GM12874 (cell line): ENCODE results near the gene PIP4K2A.

Source experiments
- CTCF ChIP-seq: IDR thresholded peaks from 2 replicates; pipeline ENCODE4 v1.5.1; 2011; ENCODE audit warnings: low read depth, mild to moderate bottlenecking, control low read depth, low read length, moderate library complexity; ENCODE audit not compliant: insufficient read depth

Gene PIP4K2A

GRCh38 chr10:22750131-22750530, 35.8 kb upstream of the PIP4K2A start:
- no peak for TF ChIP-seq CTCF

DNA sequence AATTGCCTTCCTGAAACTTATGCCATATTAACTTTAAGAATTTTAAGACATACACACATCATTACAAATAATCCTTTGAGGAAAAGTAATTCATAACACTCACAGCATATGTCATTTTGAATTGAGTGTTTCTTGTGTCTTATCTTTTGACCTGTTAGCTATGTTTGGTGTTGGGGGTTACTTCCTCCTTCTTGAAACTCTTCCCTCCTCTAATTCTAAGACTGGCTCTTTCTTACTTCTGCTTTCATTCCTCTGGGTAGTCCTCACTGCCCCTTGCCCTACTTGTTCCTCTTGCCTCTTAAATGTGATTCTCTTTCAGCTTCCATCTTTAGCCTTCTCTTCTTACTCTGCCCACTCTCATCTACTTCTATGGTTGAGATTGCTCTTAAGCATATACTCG, 28.3 kb upstream of the PIP4K2A start:
- TF ChIP-seq CTCF = no peak

DNA sequence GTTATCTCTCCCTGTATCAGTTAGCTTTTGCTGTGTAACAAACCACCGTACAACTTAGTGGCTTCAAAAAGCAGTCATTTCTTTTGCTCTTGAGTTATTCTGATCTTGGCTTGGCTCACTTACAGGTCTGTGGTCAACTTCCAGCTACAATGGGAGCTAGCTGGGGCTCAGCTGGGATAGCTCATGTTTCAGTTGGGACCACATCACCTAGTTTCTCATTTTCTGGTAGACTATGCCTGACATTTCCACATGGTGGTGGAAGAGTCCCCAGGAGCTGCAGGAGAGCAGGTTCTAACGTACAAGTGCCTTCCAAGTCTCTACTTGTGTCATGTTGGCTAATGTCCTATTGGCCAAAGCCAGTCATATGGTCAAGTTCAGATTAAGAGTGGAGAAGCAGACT, 25.8 kb upstream of the PIP4K2A start:
- no peak for TF ChIP-seq CTCF

DNA sequence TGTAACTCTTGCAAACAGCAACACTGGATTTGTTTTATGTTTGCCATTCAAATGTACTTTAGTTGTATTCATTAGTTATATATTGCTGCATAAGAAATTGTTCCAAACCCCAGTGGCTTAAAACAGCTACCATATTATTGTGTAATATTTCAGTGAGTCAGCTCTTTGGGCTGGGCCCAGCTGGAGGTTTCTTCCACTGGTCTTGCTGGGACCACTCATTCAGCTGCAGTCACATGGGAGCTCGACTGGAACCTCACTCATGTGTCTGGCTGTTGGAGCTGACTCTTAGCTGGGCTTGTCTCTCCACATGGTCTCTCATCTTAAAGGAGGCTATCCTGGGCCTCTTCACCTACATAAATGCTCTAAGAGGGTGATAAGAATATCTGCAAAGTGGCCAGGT, 23.2 kb upstream of the PIP4K2A start:
- TF ChIP-seq CTCF = no peak

DNA sequence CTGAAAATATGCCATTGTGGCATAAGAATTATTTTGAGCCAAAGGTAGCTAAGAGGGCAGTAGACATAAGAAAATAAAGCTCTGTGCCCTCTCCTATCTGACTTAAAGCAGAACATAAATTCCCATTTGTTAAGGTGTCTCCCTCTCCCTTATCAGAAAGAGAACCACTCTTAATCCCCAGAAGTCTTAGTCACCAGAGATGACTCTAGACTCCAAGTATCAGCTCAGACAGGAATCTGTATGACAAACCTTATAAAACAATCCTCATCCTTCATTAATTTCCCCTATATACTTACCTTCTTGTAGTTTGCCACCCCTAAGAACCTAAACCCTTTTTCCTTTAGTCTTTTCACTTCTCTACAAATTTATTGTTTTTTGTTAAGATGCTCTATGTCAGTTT, 21.8 kb upstream of the PIP4K2A start:
- TF ChIP-seq CTCF = no peak

DNA sequence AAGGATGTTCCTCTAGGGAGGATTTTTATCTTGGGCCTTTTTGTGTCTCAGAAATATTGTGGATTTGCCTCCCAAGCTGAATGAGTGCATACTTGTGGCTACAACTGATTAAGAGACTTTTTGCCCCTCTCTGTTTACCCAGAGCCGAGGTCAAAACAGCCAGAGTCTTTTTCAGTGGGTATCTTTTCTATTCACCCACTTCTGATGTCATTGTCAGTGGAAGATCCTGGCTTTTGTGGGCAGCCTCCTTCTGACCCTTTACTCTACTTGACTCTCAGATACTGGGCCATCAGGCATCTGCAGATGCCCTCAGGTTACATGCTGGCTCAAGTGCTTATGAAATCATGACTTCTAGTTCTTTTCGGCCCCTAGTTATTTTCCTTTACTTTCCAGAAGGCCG, 19.6 kb upstream of the PIP4K2A start:
- no peak for TF ChIP-seq CTCF

DNA sequence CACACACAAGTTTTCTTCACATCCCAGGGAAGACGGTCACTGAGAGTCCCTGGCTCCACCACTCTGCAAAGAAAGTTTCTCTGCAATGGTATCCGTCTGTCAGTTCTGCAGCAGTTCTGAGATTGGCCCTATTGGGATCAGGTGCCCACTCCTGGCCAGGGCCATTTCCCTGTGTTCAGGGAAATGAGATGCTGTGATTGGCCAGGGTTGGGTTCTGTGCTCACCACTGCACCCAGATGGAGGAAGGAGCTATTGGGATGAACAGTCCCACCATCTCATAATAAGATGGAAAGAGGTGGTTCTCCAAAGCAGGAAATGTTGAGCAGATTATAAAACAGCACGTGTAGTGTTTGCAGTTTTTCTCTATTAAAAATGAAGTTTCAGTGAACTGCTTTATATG, 13.3 kb upstream of the PIP4K2A start:
- no peak for TF ChIP-seq CTCF

DNA sequence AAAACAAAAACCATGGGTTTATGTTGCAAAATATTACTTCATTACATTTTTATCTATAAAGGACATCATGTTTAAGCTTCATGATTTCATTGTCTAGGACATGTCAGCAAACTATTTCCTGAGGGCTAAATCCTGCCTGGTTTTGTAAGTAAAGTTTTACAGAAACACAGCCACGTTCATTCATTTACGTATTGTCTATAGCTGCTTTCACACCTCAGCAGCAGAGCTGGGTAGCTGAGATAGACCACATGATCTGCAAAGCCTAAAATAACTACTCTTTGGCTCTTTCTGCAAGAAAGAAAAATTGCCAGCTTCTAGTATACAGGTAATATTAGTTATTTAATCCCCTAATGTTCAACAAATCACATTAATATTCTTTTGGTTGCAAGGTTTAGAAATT, 12.7 kb upstream of the PIP4K2A start:
- TF ChIP-seq CTCF = no peak
